Transverse colon (tissue), 4 donors: ENCODE measurements around the gene ARCN1.
A peak's percentile ranks its signal among the peaks of the same experiment; 100 is the strongest.
"Not testable (repeated sequence)": the region's sequence is repeated elsewhere in the genome, so short reads cannot be mapped to it uniquely, and the experiment has no call there.

Experiments
- POLR2A ChIP-seq: fragments of 450-650 bp; IDR thresholded peaks from one replicate; pipeline ENCODE4 v1.6.1; 2016; ENCODE audit warnings: antibody characterized with exemption, mild to moderate bottlenecking, moderate library complexity
- POLR2AphosphoS5 ChIP-seq, 3 donors: sonication (generic); formaldehyde crosslinking; IDR thresholded peaks; one replicate each; pipeline ENCODE4 v1.6.1; 2016; ENCODE audit warnings: antibody characterized with exemption in 3 of 3
- TF ChIP-seq, protein P1 (sequence below), 5 experiments: fragments of 200-600 bp in 3 of 5; fragments of 450-650 bp in 2 of 5; sonication (generic) in 3 of 5; IDR thresholded peaks; 1 replicate in 2 of 5; 2 replicates in 3 of 5; pipeline ENCODE4 v1.5.1; 2016 to 2017; ENCODE audit warnings: antibody characterized with exemption in 5 of 5, inconsistent platforms in 3 of 5, mild to moderate bottlenecking in 2 of 5, moderate library complexity in 1 of 5

DNA sequence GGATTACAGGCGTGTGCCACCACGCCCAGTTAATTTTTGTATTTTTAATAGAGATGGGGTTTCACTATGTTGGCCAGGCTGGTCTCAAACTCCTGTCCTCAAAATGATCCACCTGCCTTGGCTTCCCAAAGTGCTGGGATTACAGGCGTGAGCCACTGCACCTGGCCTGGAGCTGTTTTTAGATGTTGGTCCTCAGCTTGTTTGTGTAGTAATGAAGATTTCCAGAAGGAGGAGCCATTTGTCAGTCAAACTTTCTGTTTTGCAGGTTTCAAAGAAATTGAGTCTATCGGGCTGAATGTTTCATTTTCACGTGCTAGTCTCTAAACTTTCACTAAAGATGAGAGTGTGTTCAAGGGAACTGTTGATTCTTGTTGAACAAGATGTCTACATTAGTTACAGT lies 22.8 kb downstream of the ARCN1 start:
- TF ChIP-seq POLR2A; POLR2AphosphoS5 (IDR thresholded peaks at IDR 0.05): not testable (repeated sequence)
- TF ChIP-seq, protein P1, sequence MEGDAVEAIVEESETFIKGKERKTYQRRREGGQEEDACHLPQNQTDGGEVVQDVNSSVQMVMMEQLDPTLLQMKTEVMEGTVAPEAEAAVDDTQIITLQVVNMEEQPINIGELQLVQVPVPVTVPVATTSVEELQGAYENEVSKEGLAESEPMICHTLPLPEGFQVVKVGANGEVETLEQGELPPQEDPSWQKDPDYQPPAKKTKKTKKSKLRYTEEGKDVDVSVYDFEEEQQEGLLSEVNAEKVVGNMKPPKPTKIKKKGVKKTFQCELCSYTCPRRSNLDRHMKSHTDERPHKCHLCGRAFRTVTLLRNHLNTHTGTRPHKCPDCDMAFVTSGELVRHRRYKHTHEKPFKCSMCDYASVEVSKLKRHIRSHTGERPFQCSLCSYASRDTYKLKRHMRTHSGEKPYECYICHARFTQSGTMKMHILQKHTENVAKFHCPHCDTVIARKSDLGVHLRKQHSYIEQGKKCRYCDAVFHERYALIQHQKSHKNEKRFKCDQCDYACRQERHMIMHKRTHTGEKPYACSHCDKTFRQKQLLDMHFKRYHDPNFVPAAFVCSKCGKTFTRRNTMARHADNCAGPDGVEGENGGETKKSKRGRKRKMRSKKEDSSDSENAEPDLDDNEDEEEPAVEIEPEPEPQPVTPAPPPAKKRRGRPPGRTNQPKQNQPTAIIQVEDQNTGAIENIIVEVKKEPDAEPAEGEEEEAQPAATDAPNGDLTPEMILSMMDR (IDR thresholded peaks at IDR 0.05) = peak; percentile 35 to 44 (median 43)
